ENCODE data around the gene ALDH1A1. TPM values are rescaled to one million over a fixed set of nuclear protein-coding genes. Genes with fewer than 3 reads are reported as not detected.
"Not testable (repeated sequence)": the region's sequence is repeated elsewhere in the genome, so short reads cannot be mapped to it uniquely, and the experiment has no call there.

The ALDH1A1 gene
- total RNA-seq, 1 experiment from 2014 or later = 0.71 TPM

GRCh38 chr9:72943844-72944462, 8.9 kb downstream of the ALDH1A1 start:
- no peak for DNase-seq (ENCODE audit: low read depth)

DNA sequence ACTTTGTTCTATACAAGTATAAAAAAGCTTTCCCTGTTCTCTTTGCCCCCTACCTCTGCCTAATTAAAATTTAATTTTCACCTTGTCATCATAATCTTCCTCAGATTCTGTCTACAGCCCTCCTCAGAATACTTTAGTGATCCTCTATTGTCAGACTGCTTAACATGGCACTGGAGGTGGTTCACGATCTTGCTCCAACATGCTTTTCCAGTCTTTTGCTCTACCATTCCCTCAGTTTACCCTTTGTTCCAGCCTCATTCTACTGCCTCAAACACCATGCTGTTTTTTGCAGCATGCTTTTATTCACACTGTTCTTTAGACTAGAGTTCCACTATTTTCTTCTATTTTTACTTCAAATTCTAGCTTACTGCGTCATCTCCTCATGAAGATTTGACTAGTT, 10.4 kb downstream of the ALDH1A1 start:
- no peak for DNase-seq (ENCODE audit: low read depth)

DNA sequence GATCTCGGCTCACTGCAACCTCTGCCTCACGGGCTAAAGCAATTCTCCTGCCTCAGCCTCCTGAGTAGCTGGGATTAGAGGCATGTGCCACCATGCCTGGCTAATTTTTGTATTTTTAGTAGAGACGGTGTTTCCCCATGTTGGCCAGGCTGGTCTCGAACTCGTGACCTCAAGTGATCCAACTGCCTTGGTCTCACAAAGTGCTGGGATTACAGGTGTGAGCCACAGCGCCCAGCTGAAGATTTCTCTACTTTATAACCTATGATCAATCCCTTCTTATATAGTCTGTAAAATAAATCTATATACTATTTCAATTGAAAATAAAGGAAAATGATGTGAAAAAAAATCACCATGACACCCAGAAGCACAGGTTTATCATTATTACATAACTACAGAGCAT, 13.3 kb downstream of the ALDH1A1 start:
- DNase-seq (ENCODE audit: low read depth) = not testable (repeated sequence)

DNA sequence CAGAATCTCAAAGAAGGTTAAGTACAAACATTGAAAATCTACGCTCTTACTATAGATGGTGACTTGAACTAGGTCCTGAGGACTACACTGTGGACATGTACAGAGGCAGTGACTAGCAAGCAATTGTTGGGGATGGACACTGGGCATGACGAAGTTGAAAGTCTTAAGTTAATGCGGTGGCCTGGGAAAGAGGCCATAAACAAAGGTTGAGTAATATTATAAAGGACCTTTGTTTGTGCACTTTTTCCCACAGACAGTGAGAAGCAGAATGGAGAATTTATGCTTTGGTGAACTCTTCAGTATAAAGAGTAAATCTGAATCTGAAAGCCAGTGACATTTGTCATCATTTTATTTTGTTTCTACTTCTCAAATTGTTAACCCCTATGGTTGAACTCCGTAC, 15.3 kb downstream of the ALDH1A1 start:
- peak; percentile 56 for DNase-seq (ENCODE audit: low read depth)

- no peak for DNase-seq (ENCODE audit: low read depth)
Observed at GRCh38 chr9:72936679-72937078, 16.2 kb downstream of the ALDH1A1 start.

DNA sequence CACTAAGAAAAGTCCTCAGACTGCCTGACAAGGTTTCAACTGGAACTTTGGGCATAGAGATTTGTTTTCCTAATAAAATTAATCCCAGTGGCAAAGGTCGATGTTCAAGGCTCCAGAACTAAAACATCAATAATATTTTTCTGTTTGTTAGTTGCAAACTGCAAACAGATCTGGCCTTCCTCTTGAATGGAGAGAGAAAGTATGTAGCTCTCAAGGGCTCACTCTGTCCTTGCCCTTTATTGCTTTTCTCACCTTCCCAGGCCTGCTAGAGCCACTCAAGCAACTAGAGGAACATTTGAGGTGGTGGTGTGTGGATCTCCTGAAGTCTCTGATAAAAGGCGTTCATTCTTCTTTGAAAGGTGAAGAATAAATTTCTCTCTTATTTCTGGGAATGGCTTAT, 16.6 kb downstream of the ALDH1A1 start:
- DNase-seq (ENCODE audit: low read depth) = no peak

GRCh38 chr9:72935595-72935994, 17.3 kb downstream of the ALDH1A1 start:
- no peak for DNase-seq (ENCODE audit: low read depth)

DNA sequence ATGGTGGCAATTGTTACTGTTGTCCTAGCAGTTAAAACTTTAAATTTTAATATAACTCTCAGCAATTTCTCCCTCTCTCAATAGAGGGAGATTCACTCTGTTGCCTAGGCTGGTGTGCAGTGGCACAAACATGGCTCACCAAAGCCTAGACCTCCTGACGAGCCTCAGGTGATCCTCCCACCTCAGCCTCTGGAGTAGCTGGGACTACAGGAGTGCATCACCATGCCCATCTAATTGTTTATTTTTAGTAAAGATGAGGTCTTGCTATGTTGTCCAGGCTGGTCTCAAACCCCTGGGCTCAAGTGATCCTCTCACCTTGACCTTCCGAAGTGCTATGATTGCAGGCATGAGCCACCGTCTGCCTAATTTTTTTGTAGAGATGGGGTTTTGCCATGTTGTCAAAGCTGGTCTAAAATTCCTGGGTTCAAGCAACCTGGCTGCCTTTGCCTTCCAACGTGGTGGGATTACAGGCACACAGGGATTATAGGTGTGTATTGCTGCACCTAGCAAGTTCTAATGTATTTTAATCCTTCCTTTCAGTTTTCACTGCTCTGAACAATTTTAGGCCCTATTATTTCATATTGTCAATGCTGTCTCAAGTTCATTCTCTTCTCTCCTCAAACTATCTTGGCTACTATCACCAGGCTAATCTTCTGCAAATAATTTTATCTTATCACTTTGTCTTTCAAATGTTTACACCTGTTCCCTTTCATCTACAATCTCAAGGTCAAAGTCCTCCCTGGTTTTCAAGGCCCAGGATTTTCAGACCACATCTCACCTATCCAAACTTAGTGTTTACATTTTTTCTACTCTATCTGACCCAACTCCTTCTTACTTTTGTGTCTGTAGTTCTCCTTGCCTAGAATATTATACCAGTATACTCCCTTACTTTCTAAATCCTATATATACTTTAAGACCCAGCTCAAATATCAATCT, 18.9 kb downstream of the ALDH1A1 start:
- no peak for DNase-seq (ENCODE audit: low read depth)

GRCh38 chr9:72932619-72933018, 20.2 kb downstream of the ALDH1A1 start:
- no peak for DNase-seq (ENCODE audit: low read depth)

DNA sequence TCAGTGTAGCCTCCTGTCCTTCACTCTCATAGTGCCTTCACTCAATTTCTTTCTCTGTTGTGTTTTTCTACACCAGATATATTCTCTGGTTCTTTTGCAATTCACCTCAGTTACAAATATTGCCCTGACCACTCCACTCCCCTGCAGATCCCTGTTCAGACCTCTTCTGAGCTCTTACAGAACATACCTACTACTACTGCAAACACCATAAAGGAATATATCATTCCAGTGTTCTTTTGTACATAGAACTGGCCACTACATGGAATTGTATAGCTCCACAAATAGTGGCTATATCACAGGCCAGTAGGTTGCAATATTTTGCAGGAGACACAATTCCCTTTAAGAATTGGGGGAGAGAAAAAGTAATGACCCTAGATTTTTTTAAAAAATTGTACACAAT, 21.0 kb downstream of the ALDH1A1 start:
- no peak for DNase-seq (ENCODE audit: low read depth)

DNA sequence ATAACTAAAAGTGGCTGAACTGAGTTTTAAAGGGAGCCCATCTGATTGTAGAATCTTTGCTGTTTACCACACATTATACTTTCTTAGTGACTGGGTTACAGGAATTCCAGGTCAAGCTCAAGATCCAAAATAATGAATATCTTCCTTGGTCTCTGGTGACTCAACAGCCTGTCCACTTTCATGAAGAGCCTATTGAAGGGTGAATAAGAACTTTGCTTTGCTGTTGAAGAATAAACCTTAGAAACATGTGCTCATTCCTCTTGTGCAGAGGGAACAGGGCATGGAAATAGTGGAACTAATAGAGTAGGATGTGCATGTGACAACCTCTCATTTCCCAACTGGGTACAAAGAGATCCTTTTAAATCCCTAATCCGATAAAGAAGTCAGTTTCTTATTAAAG, 21.4 kb downstream of the ALDH1A1 start:
- DNase-seq (ENCODE audit: low read depth) = peak; percentile 15

GRCh38 chr9:72930828-72931227, 22.0 kb downstream of the ALDH1A1 start:
- no peak for DNase-seq (ENCODE audit: low read depth)

GRCh38 chr9:72929542-72929941, 23.3 kb downstream of the ALDH1A1 start:
- DNase-seq (ENCODE audit: low read depth) = no peak

DNA sequence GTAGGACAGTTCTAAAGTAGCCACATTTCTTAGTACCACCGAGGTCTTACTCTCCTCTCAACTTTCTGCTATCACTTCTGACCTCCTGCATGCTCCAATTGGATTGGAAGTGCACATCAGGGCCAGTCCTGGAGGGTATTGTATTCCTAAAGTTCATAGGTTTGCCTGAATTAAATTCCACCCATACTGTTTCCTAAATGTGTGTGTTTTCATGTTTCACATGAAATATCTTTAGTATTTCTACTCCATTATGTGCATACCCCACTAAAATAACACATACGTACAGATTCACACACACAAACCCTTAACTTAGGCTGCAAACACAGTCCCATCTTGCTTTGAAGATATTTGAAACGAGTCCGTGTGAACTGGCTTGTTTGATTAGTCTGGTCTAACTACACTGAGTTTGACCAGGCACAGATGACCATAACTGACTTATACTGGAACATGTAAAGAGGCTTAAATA, 24.8 kb downstream of the ALDH1A1 start:
- no peak for DNase-seq (ENCODE audit: low read depth)

- no peak for DNase-seq (ENCODE audit: low read depth)
Observed at GRCh38 chr9:72926506-72926905, 26.3 kb downstream of the ALDH1A1 start.

GRCh38 chr9:72925891-72926290, 27.0 kb downstream of the ALDH1A1 start:
- DNase-seq (ENCODE audit: low read depth) = no peak

- DNase-seq (ENCODE audit: low read depth) = no peak
Observed at GRCh38 chr9:72925126-72925789, 27.6 kb downstream of the ALDH1A1 start.

DNA sequence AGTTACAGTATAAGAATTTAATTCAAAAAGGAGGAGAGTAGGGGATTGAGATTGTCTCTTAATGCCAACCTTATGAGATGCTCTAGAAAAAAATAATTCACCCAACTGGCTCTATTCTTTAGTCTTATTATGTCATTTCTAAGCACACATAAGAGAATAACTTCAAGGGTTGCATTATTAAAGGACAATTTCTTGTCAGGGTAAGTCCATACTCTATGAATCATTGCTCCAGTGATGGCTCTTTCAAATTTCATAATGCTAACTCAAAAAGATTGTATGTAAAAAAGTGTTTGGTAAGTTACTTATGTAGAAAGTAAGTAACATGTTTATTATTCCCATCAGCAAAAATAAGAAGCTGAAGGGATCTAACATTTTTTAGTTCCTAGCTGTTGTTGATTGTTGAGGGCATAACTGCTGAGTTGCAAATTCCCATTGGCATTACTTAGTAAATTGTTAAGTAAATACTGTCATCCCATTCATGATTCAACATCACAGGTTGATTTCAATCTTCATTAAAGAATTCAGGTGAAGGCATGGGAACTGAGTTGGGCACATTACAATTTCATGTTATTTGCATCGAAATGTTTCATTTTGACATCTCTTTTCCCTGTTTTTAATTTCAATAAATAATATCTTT, 28.6 kb downstream of the ALDH1A1 start:
- no peak for DNase-seq (ENCODE audit: low read depth)

- DNase-seq (ENCODE audit: low read depth) = no peak
Observed at GRCh38 chr9:72923077-72923476, 29.8 kb downstream of the ALDH1A1 start.

GRCh38 chr9:72921888-72922654, 30.8 kb downstream of the ALDH1A1 start:
- DNase-seq (ENCODE audit: low read depth) = no peak

- DNase-seq (ENCODE audit: low read depth) = no peak
Observed at GRCh38 chr9:72919246-72919945, 33.5 kb downstream of the ALDH1A1 start.
